H1 (cell line): ENCODE results near the gene UBTD2. TPM values are rescaled to one million over a fixed set of nuclear protein-coding genes. Genes with fewer than 3 reads are reported as not detected.

Experiments used
- CTCF ChIA-PET: fragments of 300-600 bp; sonication (Branson Sonifier 250); formaldehyde crosslinking; loops from one replicate; lab custom pipeline; 2021; ENCODE audit not compliant: partially characterized antibody; lab: Charles Lee
- POLR2A ChIA-PET: fragments of 300-600 bp; sonication (Branson Sonifier 250); formaldehyde crosslinking; loops from one replicate; lab custom pipeline; 2021; ENCODE audit warnings: inconsistent platforms; ENCODE audit not compliant: partially characterized antibody; lab: Charles Lee
- DNase-seq, 2 experiments: peaks; one replicate each; pipeline versions ENCODE4 v3.0.0 to v3.0.0-alpha.2; 2010 to 2022; ENCODE audit warnings: low spot score in 2 of 2, low read depth in 1 of 2, mixed read lengths in 1 of 2
- FAIRE-seq: peaks from 2 replicates; lab custom pipeline; 2011; peaks lifted over from hg19 to GRCh38; lab: Jason Lieb, UNC
- H2AFZ ChIP-seq: 2 replicates; pipeline ENCODE4 v1.8.1; 2012; ENCODE audit warnings: low read length, inconsistent platforms
- H2AK5ac ChIP-seq: 2 replicates; pipeline ENCODE4 v1.6.1; 2013; ENCODE audit warnings: low read depth, low read length
- H2BK120ac ChIP-seq: replicated peaks from 2 replicates; pipeline ENCODE3; 2013; ENCODE audit warnings: low read depth, low read length, inconsistent platforms
- H2BK12ac ChIP-seq: 2 replicates; pipeline ENCODE4 v1.6.1; 2013; ENCODE audit warnings: low read depth, low read length
- H2BK15ac ChIP-seq: 2 replicates; pipeline ENCODE4 v1.6.1; 2013; ENCODE audit warnings: low read length
- H2BK20ac ChIP-seq: 2 replicates; pipeline ENCODE4 v1.6.1; 2013; ENCODE audit warnings: low read length
- H2BK5ac ChIP-seq: 2 replicates; pipeline ENCODE4 v1.6.1; 2013; ENCODE audit warnings: low read depth, low read length
- H3K14ac ChIP-seq: 2 replicates; pipeline ENCODE4 v1.6.1; 2013; ENCODE audit warnings: inconsistent platforms; ENCODE audit not compliant: insufficient read length
- H3K18ac ChIP-seq: 2 replicates; pipeline ENCODE4 v1.6.1; 2013; ENCODE audit warnings: low read length; ENCODE audit errors: extremely low read depth
- H3K23ac ChIP-seq: 2 replicates; pipeline ENCODE4 v1.6.1; 2013; ENCODE audit warnings: inconsistent platforms; ENCODE audit not compliant: insufficient read length
- H3K23me2 ChIP-seq: 2 replicates; pipeline ENCODE4 v1.6.1; 2013; ENCODE audit warnings: low read depth, low read length
- H3K27ac ChIP-seq: 2 replicates; pipeline ENCODE4 v1.6.1; 2011; ENCODE audit warnings: low read depth, low read length, inconsistent platforms
- H3K27me3 ChIP-seq, 4 experiments: replicated peaks in 1 of 4; 1 replicate in 1 of 4; 2 replicates in 3 of 4; pipeline versions ENCODE4 v1.6.1 to v1.8.1; 2011 to 2013; ENCODE audit warnings: low read length in 3 of 4, mild to moderate bottlenecking in 3 of 4, inconsistent platforms in 2 of 4, mixed read lengths in 2 of 4, moderate library complexity in 1 of 4; ENCODE audit not compliant: control insufficient read depth in 3 of 4, insufficient read depth in 3 of 4; ENCODE audit errors: extremely low read depth in 1 of 4
- H3K36me3 ChIP-seq, 4 experiments: 2 replicates each; pipeline versions ENCODE4 v1.6.1 to v1.8.1; 2011 to 2013; ENCODE audit warnings: mild to moderate bottlenecking in 4 of 4, low read length in 3 of 4, moderate library complexity in 2 of 4, control low read depth in 1 of 4, inconsistent platforms in 1 of 4; ENCODE audit not compliant: insufficient read depth in 4 of 4, control insufficient read depth in 2 of 4
- H3K4ac ChIP-seq: replicated peaks from 2 replicates; pipeline ENCODE3; 2013; ENCODE audit warnings: low read length, low read depth, mixed read lengths, inconsistent platforms; ENCODE audit not compliant: insufficient read length
- H3K4me1 ChIP-seq, 4 experiments: replicated peaks in 1 of 4; 1 replicate in 1 of 4; 2 replicates in 3 of 4; pipeline versions ENCODE4 v1.6.1 to v1.8.1; 2011 to 2013; ENCODE audit warnings: low read length in 3 of 4, inconsistent platforms in 2 of 4, mixed read lengths in 1 of 4; ENCODE audit not compliant: insufficient read depth in 4 of 4, control insufficient read depth in 3 of 4
- H3K4me2 ChIP-seq, 2 experiments: 2 replicates each; pipeline versions ENCODE4 v1.6.1 to v1.8.1; 2011 to 2013; ENCODE audit warnings: low read depth in 2 of 2, low read length in 2 of 2, control low read depth in 1 of 2, inconsistent platforms in 1 of 2, mild to moderate bottlenecking in 1 of 2; ENCODE audit not compliant: insufficient read depth in 1 of 2
- H3K4me3 ChIP-seq, 4 experiments: fragments of 200-600, 300-600 bp in 1 of 4; sonication (generic), shearing (Covaris generic), sonication (Bioruptor Twin) in 1 of 4; 2 replicates each; pipeline versions ENCODE4 v1.5.1 to v1.8.1; 2011 to 2016; ENCODE audit warnings: low read length in 4 of 4, low read depth in 3 of 4, control low read depth in 2 of 4, inconsistent platforms in 2 of 4, mild to moderate bottlenecking in 2 of 4, mixed read lengths in 1 of 4, moderate library complexity in 1 of 4; ENCODE audit not compliant: insufficient read depth in 2 of 4; ENCODE audit errors: extremely low read depth in 1 of 4
- H3K56ac ChIP-seq: replicated peaks from 2 replicates; pipeline ENCODE3; 2013; ENCODE audit warnings: low read depth, mild to moderate bottlenecking, mixed read lengths, low read length, inconsistent platforms; ENCODE audit not compliant: insufficient read length
- H3K79me1 ChIP-seq: 2 replicates; pipeline ENCODE4 v1.6.1; 2013; ENCODE audit warnings: low read depth, low read length, control low read depth
- H3K79me2 ChIP-seq, 2 experiments: 2 replicates each; pipeline versions ENCODE4 v1.6.1 to v1.8.1; 2012 to 2013; ENCODE audit warnings: low read length in 2 of 2, mild to moderate bottlenecking in 2 of 2, inconsistent platforms in 1 of 2; ENCODE audit not compliant: insufficient read depth in 2 of 2, control insufficient read depth in 1 of 2
- H3K9ac ChIP-seq, 4 experiments: replicated peaks in 1 of 4; 1 replicate in 1 of 4; 2 replicates in 3 of 4; pipeline versions ENCODE4 v1.6.1 to v1.8.1; 2011 to 2013; ENCODE audit warnings: low read depth in 3 of 4, low read length in 3 of 4, control low read depth in 2 of 4, mild to moderate bottlenecking in 2 of 4, moderate library complexity in 2 of 4, inconsistent platforms in 1 of 4; ENCODE audit errors: extremely low read depth in 1 of 4
- H3K9me3 ChIP-seq, 2 experiments: 2 replicates each; pipeline versions ENCODE4 v1.6.1 to v1.8.1; 2012 to 2013; ENCODE audit warnings: mild to moderate bottlenecking in 2 of 2, moderate library complexity in 2 of 2, control low read depth in 1 of 2, inconsistent platforms in 1 of 2, low read depth in 1 of 2, low read length in 1 of 2, mixed read lengths in 1 of 2; ENCODE audit not compliant: insufficient read depth in 2 of 2
- H4K20me1 ChIP-seq, 2 experiments: replicated peaks in 1 of 2; 2 replicates each; pipeline versions ENCODE3 to v1.8.1; 2011 to 2013; ENCODE audit warnings: inconsistent platforms in 2 of 2, low read length in 2 of 2, mild to moderate bottlenecking in 1 of 2; ENCODE audit not compliant: insufficient read depth in 2 of 2, control insufficient read depth in 1 of 2
- H4K5ac ChIP-seq: 2 replicates; pipeline ENCODE4 v1.6.1; 2013; ENCODE audit warnings: low read length, low read depth, mixed read lengths, inconsistent platforms; ENCODE audit not compliant: insufficient read length
- H4K8ac ChIP-seq: 2 replicates; pipeline ENCODE4 v1.8.0; 2013; ENCODE audit warnings: mild to moderate bottlenecking, moderate library complexity, low read length, inconsistent platforms; ENCODE audit not compliant: insufficient read depth; ENCODE audit errors: extremely low read depth
- H4K91ac ChIP-seq: replicated peaks from 2 replicates; pipeline ENCODE3; 2013; ENCODE audit warnings: low read length, mixed read lengths, inconsistent platforms; ENCODE audit not compliant: insufficient read length
- CBX8 ChIP-seq: fragments of 300-800, 300-1000 bp; sonication (generic); IDR thresholded peaks from 2 replicates; pipeline ENCODE4 v1.7.1; 2016; ENCODE audit warnings: low read depth, low read length, borderline replicate concordance
- CHD2 ChIP-seq: IDR thresholded peaks from 2 replicates; pipeline ENCODE4 v1.6.1; 2012; ENCODE audit warnings: low read length, improper control_type of control experiment
- EZH2 ChIP-seq: fragments of 200-600 bp; sonication (generic); IDR thresholded peaks from 2 replicates; pipeline ENCODE4 v1.7.1; 2012; ENCODE audit warnings: low read depth, mild to moderate bottlenecking, moderate library complexity, low read length, inconsistent platforms; ENCODE audit not compliant: severe bottlenecking
- KDM5A ChIP-seq: fragments of 200-600 bp; IDR thresholded peaks from 2 replicates; pipeline ENCODE4 v1.7.1; 2012; ENCODE audit warnings: mild to moderate bottlenecking, low read length, inconsistent platforms, mixed read lengths
- WGBS, 2 experiments: shearing (Covaris generic) in 1 of 2; methylation state at CpG; one replicate each; pipeline versions ENCODE4 v1.1.6 to v1.1.7; 2013 to 2015; ENCODE audit warnings: low lambda C conversion rate in 2 of 2, mixed read lengths in 2 of 2, inconsistent platforms in 1 of 2, low coverage in 1 of 2, missing lambda C conversion rate in 1 of 2; ENCODE audit not compliant: insufficient replicate concordance in 2 of 2, insufficient coverage in 1 of 2, insufficient read length in 1 of 2; ENCODE audit errors: extremely low coverage in 1 of 2, missing lambda C conversion rate in 1 of 2; 5-methylcytosine and 5-hydroxymethylcytosine counted together
- polyA plus RNA-seq, 7 experiments: library from polyadenylated mRNA; depleted of rRNA in 3 of 7; stranded (reverse) in 5 of 7; unstranded in 2 of 7; fragments of >200 nt in 5 of 7; fragments of 200-250 nt in 2 of 7; gene quantifications; 1 replicate in 5 of 7; 2 replicates in 1 of 7; 4 replicates in 1 of 7; pipeline versions ENCODE4 v1.2.1 to v1.2.3, GENCODE V29; 2011 to 2013; ENCODE audit warnings: missing spikeins in 2 of 7, mixed read lengths in 2 of 7
- total RNA-seq: library from RNA; stranded (reverse); fragmentation: NEBNext Ultra II Directional; extraction: Animal tissue kit (Norgen Biotek cat#: 25700); gene quantifications from 2 replicates; pipeline ENCODE4 v1.2.1, GENCODE V29; 2021
- TF ChIP-seq, protein P1 (sequence below): IDR thresholded peaks from 2 replicates; pipeline ENCODE4 v1.6.1; 2011; ENCODE audit warnings: low read length, improper control_type of control experiment

Gene UBTD2
- total and polyA plus RNA-seq, 2 of the 8 experiments (the other 6 are each of a cell fraction or from before 2014, with no cell fraction given), result 14.5 to 39.2 TPM

- H3K9me3 ChIP-seq, result no peaks in the 10 kb centered on the region
- DNase-seq (no peak), FAIRE-seq (no peak)
- peaks cover 8% of the 10 kb centered on the region for H3K79me1 ChIP-seq
- no peak overlapping the region for H4K91ac ChIP-seq
- H2AK5ac ChIP-seq, result no peak overlapping the region
- CTCF ChIA-PET, result no interaction called here
- no peaks in the 10 kb centered on the region for H3K4me1 ChIP-seq
- H3K4ac ChIP-seq, result no peak overlapping the region
- no peak overlapping the region for H3K56ac ChIP-seq
- no peak overlapping the region for H3K18ac ChIP-seq
- H2BK12ac ChIP-seq, result no peak overlapping the region
- no peaks in the 10 kb centered on the region for H3K27me3 ChIP-seq
- H3K14ac ChIP-seq, result no peak overlapping the region
- H3K9ac ChIP-seq, result no peak overlapping the region
- no peak overlapping the region for H3K4me3 ChIP-seq
- no peak for TF ChIP-seq CHD2
- TF ChIP-seq KDM5A, result no peak
- TF ChIP-seq, protein P1, sequence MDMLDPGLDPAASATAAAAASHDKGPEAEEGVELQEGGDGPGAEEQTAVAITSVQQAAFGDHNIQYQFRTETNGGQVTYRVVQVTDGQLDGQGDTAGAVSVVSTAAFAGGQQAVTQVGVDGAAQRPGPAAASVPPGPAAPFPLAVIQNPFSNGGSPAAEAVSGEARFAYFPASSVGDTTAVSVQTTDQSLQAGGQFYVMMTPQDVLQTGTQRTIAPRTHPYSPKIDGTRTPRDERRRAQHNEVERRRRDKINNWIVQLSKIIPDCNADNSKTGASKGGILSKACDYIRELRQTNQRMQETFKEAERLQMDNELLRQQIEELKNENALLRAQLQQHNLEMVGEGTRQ, result no peak
- TF ChIP-seq CBX8, result no peak
- no peak for TF ChIP-seq EZH2
- H2AFZ ChIP-seq, result no peak overlapping the region
- no peak overlapping the region for H4K5ac ChIP-seq
- H3K23me2 ChIP-seq, result no peaks in the 10 kb centered on the region
- no peak overlapping the region for H2BK120ac ChIP-seq
- no peak overlapping the region for H2BK20ac ChIP-seq
- H2BK15ac ChIP-seq, result no peak overlapping the region
- POLR2A ChIA-PET, result interaction anchor here (1.0 kb wide), 1 partner anchor 30 kb away, joined by 4 read pairs; no protein-coding TSS in a partner anchor
- H2BK5ac ChIP-seq, result no peak overlapping the region
- no peak overlapping the region for H4K8ac ChIP-seq
- peaks cover 0 to 1% of the 10 kb centered on the region in 2 experiments for H4K20me1 ChIP-seq
- H3K23ac ChIP-seq, result no peak overlapping the region
- H3K4me2 ChIP-seq, result no peak overlapping the region
- WGBS, 2 experiments, result 92% methylated on average over 2 of the region's 2 CpGs; no CpG with 5 or more reads in 1 of the 2 experiments
- H3K27ac ChIP-seq, result no peak overlapping the region
- H3K79me2 ChIP-seq, result peaks cover 0 to 74% of the 10 kb centered on the region in 2 experiments; a peak in 3 of 4 replicates
- peaks cover 2 to 18% (median 11%) of the 10 kb centered on the region in 4 experiments; a peak in 5 of 8 replicates for H3K36me3 ChIP-seq
These were observed 31.1 kb downstream of the UBTD2 start for GRCh38 chr5:172252501-172252900.
